ENCODE results near the gene CCBE1. TPM values are rescaled to one million over a fixed set of nuclear protein-coding genes. Genes with fewer than 3 reads are reported as not detected.

Gene CCBE1
- total and polyA plus RNA-seq, 9 of the 15 experiments (the other 6 are each of a cell fraction or from before 2014, with no cell fraction given): 0.20 TPM; not detected in 8

GRCh38 chr18:59704146-59704545 lies 6.9 kb upstream of the CCBE1 start:
- H3K36me3 ChIP-seq (ENCODE audit: control insufficient read depth, insufficient read depth, low read length): no peaks in the 10 kb centered on the region
- H3K79me2 ChIP-seq (ENCODE audit: control insufficient read depth, insufficient read depth, low read length): no peaks in the 10 kb centered on the region
- H2AFZ ChIP-seq (ENCODE audit: low read depth, low read length): no peak overlapping the region
- no peak overlapping the region for H3K9ac ChIP-seq (ENCODE audit: insufficient read depth in 1 of 2, low read depth in 2 of 2, low read length in 2 of 2)
- no peak for FAIRE-seq
- ChIA-PET POLR2A (interaction anchor here (1.2 kb wide), 1 partner anchor 13 kb away, joined by 3 read pairs; no protein-coding TSS in a partner anchor), CTCF (ENCODE audit: low intra/inter-chr PET ratio) (no interaction called here)
- WGBS (ENCODE audit: insufficient coverage, low coverage, missing lambda C conversion rate): 10% methylated on average over 1 of the region's 1 CpG
- H3K9me3 ChIP-seq (replicated peaks; ENCODE audit: control insufficient read depth, insufficient read depth, low read depth, low read length): no peaks in the 10 kb centered on the region
- in situ Hi-C loops (cut with MboI) (no loop called here), intact Hi-C loops (cut with micrococcal nuclease) (no loop called here)
- BruUV-seq (replicated peaks): no TSS peak
- H3K4me1 ChIP-seq (replicated peaks in 1 of 2; ENCODE audit: control insufficient read depth in 2 of 2, insufficient read depth in 2 of 2, low read length in 2 of 2): no peaks in the 10 kb centered on the region
- ATAC-seq: no peak
- TF ChIP-seq MAZ (CRISPR knock-in tag; conservative IDR thresholded peaks at IDR 0.05 in 1 of 2, IDR thresholded peaks at IDR 0.05 in 1 of 2): no peak
- TF ChIP-seq ZFPM2 (CRISPR knock-in tag; IDR thresholded peaks at IDR 0.05): no peak
- TF ChIP-seq SAFB2 (IDR thresholded peaks at IDR 0.05; ENCODE audit: borderline replicate concordance, low read depth, low read length, severe bottlenecking): no peak
- no peak for TF ChIP-seq TSC22D4 (tag; IDR thresholded peaks at IDR 0.05)
- TF ChIP-seq DMBX1 (CRISPR knock-in tag; IDR thresholded peaks at IDR 0.05; ENCODE audit: borderline replicate concordance): no peak
- no peak for TF ChIP-seq ZNF224 (CRISPR knock-in tag; IDR thresholded peaks at IDR 0.05)
- TF ChIP-seq RFX5 (IDR thresholded peaks at IDR 0.05; ENCODE audit: low read depth, low read length): no peak
- no peak for TF ChIP-seq NR0B1 (IDR thresholded peaks at IDR 0.05; ENCODE audit: partially characterized antibody)
- no peak for TF ChIP-seq ATF2 (CRISPR knock-in tag; IDR thresholded peaks at IDR 0.05)
- TF ChIP-seq NFIC (IDR thresholded peaks at IDR 0.05): no peak
- no peak for TF ChIP-seq ZBTB5 (IDR thresholded peaks at IDR 0.05)
- TF ChIP-seq THRA (IDR thresholded peaks at IDR 0.05): no peak
- no peak for TF ChIP-seq ZKSCAN8 (CRISPR knock-in tag; IDR thresholded peaks at IDR 0.05)
- no peak for TF ChIP-seq CGGBP1 (CRISPR knock-in tag; IDR thresholded peaks at IDR 0.05)
- H3K9me1 ChIP-seq (ENCODE audit: control insufficient read depth, insufficient read depth, low read length): no peaks in the 10 kb centered on the region
- no peaks in the 10 kb centered on the region for H3K27me3 ChIP-seq (ENCODE audit: control insufficient read depth in 2 of 2, insufficient read depth in 2 of 2, low read length in 2 of 2)
- no peak for DNase-seq (ENCODE audit: extremely low read depth in 1 of 4, low spot score in 3 of 4)
- no peak overlapping the region for H3K27ac ChIP-seq (ENCODE audit: extremely low read depth, low read depth, low read length)
- H4K20me1 ChIP-seq (replicated peaks; ENCODE audit: control insufficient read depth, insufficient read depth, low read length): no peaks in the 10 kb centered on the region
- H3K4me3 ChIP-seq: no peak overlapping the region
- no peak overlapping the region for H3K4me2 ChIP-seq (ENCODE audit: insufficient read depth, low read length)
